ENCODE measurements around the gene OVCH2. TPM values are rescaled to one million over a fixed set of nuclear protein-coding genes. Genes with fewer than 3 reads are reported as not detected.
A peak's percentile ranks its signal among the peaks of the same experiment; 100 is the strongest.
"Not testable (repeated sequence)": the region's sequence is repeated elsewhere in the genome, so short reads cannot be mapped to it uniquely, and the experiment has no call there.

Gene OVCH2
- under 0.01 and 0.38 TPM in 2 replicates for total RNA-seq

- no peak for TF ChIP-seq CTCF (IDR thresholded peaks at IDR 0.05; ENCODE audit: insufficient read depth, low read length, severe bottlenecking)
- Histone ChIP-seq H3K36me3 (ENCODE audit: control insufficient read depth, insufficient read depth, low read length) (no peaks in the 10 kb centered on the region), H3K27me3 (ENCODE audit: control insufficient read depth, insufficient read depth, low read length) (no peaks in the 10 kb centered on the region), H3K4me3 (ENCODE audit: low read depth, low read length) (no peak within 1 kb of the TSS)
- DNase-seq (ENCODE audit: low read depth) = no peak
- FAIRE-seq = no peak
Measured at GRCh38 chr11:7706377-7706776, at the start of gene OVCH2. OVCH2 (minus strand) TSS chr11:7706477; CDS start chr11:7706394, 83 bp downstream.

GRCh38 chr11:7749456-7749855 lies 43.2 kb upstream of the OVCH2 start:
- peak; percentile 53 for DNase-seq (ENCODE audit: low read depth)
- no peaks in the 10 kb centered on the region for H3K27me3 ChIP-seq (ENCODE audit: control insufficient read depth, insufficient read depth, low read length)
- TF ChIP-seq CTCF (IDR thresholded peaks at IDR 0.05; ENCODE audit: insufficient read depth, low read length, severe bottlenecking) = no peak
- no peaks in the 10 kb centered on the region for H3K36me3 ChIP-seq (ENCODE audit: control insufficient read depth, insufficient read depth, low read length)
- FAIRE-seq = peak; percentile 55
- H3K4me3 ChIP-seq (ENCODE audit: low read depth, low read length) = no peak overlapping the region

GRCh38 chr11:7734767-7735166 lies 28.5 kb upstream of the OVCH2 start:
- not testable (repeated sequence) for H3K36me3 ChIP-seq (ENCODE audit: control insufficient read depth, insufficient read depth, low read length); FAIRE-seq; H3K27me3 ChIP-seq (ENCODE audit: control insufficient read depth, insufficient read depth, low read length); H3K4me3 ChIP-seq (ENCODE audit: low read depth, low read length); DNase-seq (ENCODE audit: low read depth)

GRCh38 chr11:7714786-7715185 lies 8.5 kb upstream of the OVCH2 start:
- FAIRE-seq = no peak
- no peak for TF ChIP-seq CTCF (IDR thresholded peaks at IDR 0.05; ENCODE audit: insufficient read depth, low read length, severe bottlenecking)
- no peaks in the 10 kb centered on the region for H3K27me3 ChIP-seq (ENCODE audit: control insufficient read depth, insufficient read depth, low read length)

GRCh38 chr11:7703740-7704139 lies 2.5 kb downstream of the OVCH2 start:
- H3K27me3 ChIP-seq (ENCODE audit: control insufficient read depth, insufficient read depth, low read length) = no peaks in the 10 kb centered on the region
- DNase-seq (ENCODE audit: low read depth) = no peak
- H3K4me3 ChIP-seq (ENCODE audit: low read depth, low read length) = no peak overlapping the region
- H3K36me3 ChIP-seq (ENCODE audit: control insufficient read depth, insufficient read depth, low read length) = no peaks in the 10 kb centered on the region
- no peak for TF ChIP-seq CTCF (IDR thresholded peaks at IDR 0.05; ENCODE audit: insufficient read depth, low read length, severe bottlenecking)
- FAIRE-seq = no peak

More at GRCh38 chr11:7714786-7715185, 8.5 kb upstream of the OVCH2 start:
- DNase-seq (ENCODE audit: low read depth) = no peak
- Histone ChIP-seq H3K36me3 (ENCODE audit: control insufficient read depth, insufficient read depth, low read length) (no peaks in the 10 kb centered on the region), H3K4me3 (ENCODE audit: low read depth, low read length) (no peak overlapping the region)

GRCh38 chr11:7696424-7696823 lies 9.9 kb downstream of the OVCH2 start:
- TF ChIP-seq CTCF (IDR thresholded peaks at IDR 0.05; ENCODE audit: insufficient read depth, low read length, severe bottlenecking) = no peak
- no peaks in the 10 kb centered on the region for H3K36me3 ChIP-seq (ENCODE audit: control insufficient read depth, insufficient read depth, low read length)
- no peaks in the 10 kb centered on the region for H3K27me3 ChIP-seq (ENCODE audit: control insufficient read depth, insufficient read depth, low read length)
- no peak overlapping the region for H3K4me3 ChIP-seq (ENCODE audit: low read depth, low read length)
- DNase-seq (ENCODE audit: low read depth) (no peak), FAIRE-seq (no peak)
